HG03457 (cell line): Measurements from ENCODE around the gene PTGER3.
A peak's percentile ranks its signal among the peaks of the same experiment; 100 is the strongest.

Source experiments
- ATAC-seq: cut with Tn5 transposase; IDR thresholded peaks from one replicate; pipeline ENCODE4 v1.9.1; 2021; ENCODE audit warnings: moderate number of reproducible peaks; ENCODE audit not compliant: unreplicated experiment

Gene PTGER3

GRCh38 chr1:71047635-71048607, at the start of gene PTGER3:
PTGER3 (minus strand) TSS chr1:71047816; CDS start chr1:71047577, 239 bp downstream.
- no peak for ATAC-seq

DNA sequence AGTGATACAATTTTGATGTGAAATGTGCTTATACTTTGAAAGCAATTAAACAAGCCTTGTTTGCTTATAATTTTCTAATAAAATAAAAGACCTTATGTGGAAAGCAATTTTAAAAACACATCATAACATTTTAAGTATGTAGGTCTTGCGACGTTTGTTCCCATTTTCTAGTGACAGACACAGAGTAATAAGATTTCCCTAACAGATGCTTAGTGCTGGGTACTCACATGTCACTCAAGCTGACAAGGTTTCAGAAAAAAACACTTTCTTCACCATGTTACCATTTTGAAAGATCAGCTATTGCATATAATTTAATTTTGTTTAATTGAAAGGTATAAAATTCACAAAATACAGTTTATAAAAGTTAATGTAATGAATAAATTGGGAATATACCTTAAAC, 47.3 kb upstream of the PTGER3 start:
- no peak for ATAC-seq

DNA sequence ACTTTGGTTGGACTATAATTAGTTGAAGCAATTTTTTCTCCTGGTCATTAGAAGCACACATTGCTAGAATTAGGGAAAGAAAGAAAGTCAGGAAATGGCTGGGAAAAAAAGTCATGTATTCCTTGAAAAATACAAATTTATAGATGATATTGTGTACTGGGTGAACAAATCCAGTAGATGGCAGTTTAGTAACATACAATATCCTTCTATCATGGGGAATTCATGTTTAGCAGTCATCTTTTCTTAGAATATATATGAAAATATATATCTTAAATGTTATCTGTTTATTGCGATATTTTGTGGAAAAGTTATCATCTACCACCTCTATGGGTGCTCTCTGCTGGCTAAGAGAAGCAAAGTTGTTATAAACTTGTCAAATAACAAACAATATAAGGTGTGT, 46.3 kb upstream of the PTGER3 start:
- ATAC-seq = no peak

DNA sequence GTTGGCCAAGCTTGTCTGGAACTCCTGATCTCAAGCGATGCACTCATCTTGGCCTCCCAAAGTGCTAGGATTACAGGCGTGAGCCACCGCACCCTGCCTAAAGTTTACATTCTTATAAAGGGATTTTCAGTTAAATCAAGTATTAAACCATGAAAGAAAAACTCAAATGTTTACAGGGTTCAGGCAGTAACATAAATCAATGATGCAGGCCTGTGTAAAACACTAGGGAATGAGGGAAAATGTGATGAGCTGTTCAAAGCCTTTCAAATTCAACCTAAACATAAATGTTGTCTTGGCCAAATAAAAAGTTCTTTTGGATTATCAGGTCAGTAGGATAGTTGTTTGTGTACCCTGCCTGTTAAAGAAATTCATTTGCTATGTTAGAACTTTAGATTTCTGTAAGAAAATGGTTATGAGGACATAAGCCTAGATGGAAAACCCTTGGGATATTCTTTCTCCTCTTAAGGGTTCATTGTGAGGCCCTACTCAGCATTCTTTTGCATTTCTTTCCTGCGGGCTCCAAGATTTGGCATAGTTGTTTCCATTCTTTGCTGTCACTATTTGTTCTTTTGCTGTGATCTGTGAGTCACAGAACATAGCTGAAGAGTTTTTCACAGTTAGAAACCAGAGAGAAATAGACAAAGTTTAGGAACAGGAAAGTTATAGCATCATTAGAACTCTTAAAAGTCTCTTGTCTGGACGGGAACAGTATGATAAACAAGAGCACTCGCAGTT, 42.1 kb upstream of the PTGER3 start:
- ATAC-seq = no peak

- ATAC-seq = no peak
Observed at GRCh38 chr1:71088645-71089287, 41.1 kb upstream of the PTGER3 start.

GRCh38 chr1:71087713-71088112, 40.1 kb upstream of the PTGER3 start:
- no peak for ATAC-seq

- ATAC-seq = no peak
Observed at GRCh38 chr1:71087060-71087459, 39.4 kb upstream of the PTGER3 start.

GRCh38 chr1:71086331-71086730, 38.7 kb upstream of the PTGER3 start:
- no peak for ATAC-seq

- ATAC-seq = no peak
Observed at GRCh38 chr1:71083271-71083670, 35.7 kb upstream of the PTGER3 start.

DNA sequence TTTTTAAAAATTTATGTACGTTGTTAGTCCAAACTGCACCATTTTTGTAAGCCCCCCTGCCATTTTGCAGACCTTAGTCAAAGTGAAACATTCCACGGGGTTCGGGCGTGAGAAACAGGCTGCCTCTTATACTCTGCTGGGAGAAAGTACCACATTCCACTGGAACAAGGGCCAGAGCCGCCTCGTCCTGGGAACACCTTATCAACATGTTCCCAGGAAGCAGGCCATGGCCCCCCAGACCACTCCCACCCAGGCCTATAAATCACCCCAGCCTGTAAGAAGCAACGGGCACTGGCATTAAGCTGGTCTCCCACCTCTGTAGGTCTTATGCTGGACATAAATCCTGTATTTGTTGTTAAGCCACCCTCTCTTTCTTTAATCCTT, 34.1 kb upstream of the PTGER3 start:
- ATAC-seq = no peak

DNA sequence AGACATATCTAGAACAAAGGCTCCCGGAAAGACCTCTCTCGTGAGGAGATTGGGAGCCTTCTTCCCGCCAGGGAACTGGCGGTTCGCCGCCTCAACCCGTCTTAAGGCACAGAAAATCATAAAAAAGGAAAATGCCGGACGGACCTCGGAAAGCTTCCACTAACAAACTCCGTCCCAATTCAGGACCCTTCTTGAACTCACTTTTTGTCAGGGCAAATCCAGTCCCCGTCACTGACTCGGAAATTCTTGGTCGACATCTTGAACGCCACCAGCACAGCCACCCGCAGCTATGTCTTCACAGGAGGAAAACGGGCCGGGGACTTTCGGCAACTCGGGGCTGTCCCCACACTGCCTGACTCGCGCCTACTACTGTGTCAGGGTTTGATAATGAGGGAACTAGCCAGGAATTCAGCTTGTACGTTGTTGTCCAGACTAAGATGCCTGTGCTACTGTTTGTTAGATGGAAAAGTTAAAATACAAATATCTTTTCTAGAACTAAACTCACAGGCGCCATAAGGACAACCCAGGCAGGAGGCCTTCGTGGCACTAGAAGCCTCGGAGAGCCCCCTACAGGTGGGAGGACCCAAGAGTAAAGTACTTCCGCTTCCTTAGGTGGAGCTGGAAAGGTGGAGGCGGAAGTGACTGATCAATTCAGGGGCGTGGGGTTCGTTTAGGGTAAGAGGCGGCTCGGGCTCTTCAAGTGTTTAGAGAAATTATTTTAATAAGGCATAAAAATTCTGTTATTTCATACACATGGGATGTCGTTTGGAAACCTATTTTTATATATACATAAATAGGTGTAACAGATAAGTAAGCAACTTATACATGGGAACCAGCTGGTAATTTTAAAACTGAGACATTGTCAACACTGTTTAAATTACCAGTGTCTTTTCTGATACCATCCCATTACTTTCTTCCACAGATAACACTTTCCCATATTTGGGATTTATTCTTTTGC, 33.4 kb upstream of the PTGER3 start, which contains the start of gene ZRANB2:
ZRANB2 (minus strand) TSS at position 297 of the 958 bp plus-strand sequence; CDS start at position 257, 40 bp downstream.
- ATAC-seq = peak; percentile 99

GRCh38 chr1:71080230-71080738, 32.7 kb upstream of the PTGER3 start:
- no peak for ATAC-seq

DNA sequence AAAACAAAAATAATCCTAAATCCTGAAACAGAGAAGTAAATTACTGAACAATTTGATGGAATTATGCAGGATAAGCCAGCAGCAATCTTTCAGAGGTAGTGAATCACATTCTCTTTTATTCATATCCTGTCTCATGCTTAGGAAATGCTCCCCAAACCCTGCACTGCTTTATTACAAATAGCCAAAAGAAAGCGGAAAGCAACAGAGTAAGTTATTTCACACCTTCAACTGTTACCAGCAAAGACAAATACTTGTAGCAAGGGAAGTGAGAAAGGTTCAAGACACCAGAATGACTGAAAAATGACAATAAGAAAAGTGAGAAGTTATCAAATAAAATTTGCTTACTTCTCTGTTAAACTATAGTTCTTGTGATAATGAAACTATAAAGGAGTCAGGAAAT, 27.1 kb upstream of the PTGER3 start:
- ATAC-seq = no peak

DNA sequence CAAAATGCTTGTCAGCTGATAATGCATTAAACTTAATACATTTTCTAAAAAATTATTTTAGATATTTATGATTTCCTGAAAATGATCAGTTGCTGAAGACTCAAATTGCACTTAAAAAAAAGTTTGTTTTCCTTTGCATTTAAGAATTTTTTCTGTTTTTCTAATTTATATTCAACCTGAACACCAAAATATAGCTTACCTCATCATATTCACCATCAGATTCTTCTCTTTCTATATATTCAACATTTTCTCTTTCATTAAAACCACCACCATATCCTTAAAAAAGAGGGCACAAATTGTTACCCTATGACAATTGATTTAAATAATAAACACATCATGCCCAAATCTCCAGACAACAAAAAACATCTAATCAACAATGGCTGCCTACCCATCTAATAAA, 24.7 kb upstream of the PTGER3 start:
- no peak for ATAC-seq

GRCh38 chr1:71071720-71072119, 24.1 kb upstream of the PTGER3 start:
- no peak for ATAC-seq

GRCh38 chr1:71068325-71069240, 21.0 kb upstream of the PTGER3 start:
- ATAC-seq = peak; percentile 77

GRCh38 chr1:71054791-71055190, 7.2 kb upstream of the PTGER3 start:
- ATAC-seq = no peak

DNA sequence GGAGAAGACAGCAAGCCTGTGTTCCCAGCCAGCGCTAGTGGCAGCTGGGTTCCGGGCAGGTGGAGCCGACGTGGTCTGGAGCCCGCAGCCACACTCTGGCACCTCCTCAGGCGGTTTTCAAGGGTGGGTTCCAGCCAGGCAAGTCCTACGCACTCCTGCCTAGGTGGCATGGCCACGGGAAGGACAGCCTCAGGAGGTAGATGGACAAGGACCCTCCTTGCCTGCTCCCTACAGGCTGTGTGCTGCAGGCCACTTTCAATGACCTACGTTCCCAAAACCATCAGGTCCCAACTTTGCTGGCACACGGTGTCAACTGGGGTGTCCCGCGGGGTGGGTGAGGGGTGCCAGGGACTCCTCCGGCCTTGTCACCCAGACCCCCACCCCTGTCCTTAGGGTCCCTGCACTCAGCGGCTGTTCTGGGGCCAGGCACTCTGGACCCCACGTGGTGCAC, 6.7 kb upstream of the PTGER3 start:
- no peak for ATAC-seq

- no peak for ATAC-seq
Observed at GRCh38 chr1:71053758-71054157, 6.1 kb upstream of the PTGER3 start.
